ENCODE data around the gene METTL16.

- TF ChIP-seq EZH2 (IDR thresholded peaks at IDR 0.05; ENCODE audit: borderline replicate concordance, low read length) (no peak), CTCF (conservative IDR thresholded peaks at IDR 0.05 in 1 of 2, IDR thresholded peaks at IDR 0.05 in 1 of 2; ENCODE audit: extremely low read depth in 1 of 2, insufficient read depth in 1 of 2, low read depth in 1 of 2, low read length in 2 of 2) (no peak)
Measured at GRCh38 chr17:2380950-2381649, 130.6 kb downstream of the METTL16 start.
